Measurements from ENCODE around the gene PTBP3. TPM values are rescaled to one million over a fixed set of nuclear protein-coding genes. Genes with fewer than 3 reads are reported as not detected.

PTBP3 gene
- polyA plus RNA-seq, 2 of the 4 experiments (the other 2 are of a cell fraction): 55.7 to 105 TPM

DNA sequence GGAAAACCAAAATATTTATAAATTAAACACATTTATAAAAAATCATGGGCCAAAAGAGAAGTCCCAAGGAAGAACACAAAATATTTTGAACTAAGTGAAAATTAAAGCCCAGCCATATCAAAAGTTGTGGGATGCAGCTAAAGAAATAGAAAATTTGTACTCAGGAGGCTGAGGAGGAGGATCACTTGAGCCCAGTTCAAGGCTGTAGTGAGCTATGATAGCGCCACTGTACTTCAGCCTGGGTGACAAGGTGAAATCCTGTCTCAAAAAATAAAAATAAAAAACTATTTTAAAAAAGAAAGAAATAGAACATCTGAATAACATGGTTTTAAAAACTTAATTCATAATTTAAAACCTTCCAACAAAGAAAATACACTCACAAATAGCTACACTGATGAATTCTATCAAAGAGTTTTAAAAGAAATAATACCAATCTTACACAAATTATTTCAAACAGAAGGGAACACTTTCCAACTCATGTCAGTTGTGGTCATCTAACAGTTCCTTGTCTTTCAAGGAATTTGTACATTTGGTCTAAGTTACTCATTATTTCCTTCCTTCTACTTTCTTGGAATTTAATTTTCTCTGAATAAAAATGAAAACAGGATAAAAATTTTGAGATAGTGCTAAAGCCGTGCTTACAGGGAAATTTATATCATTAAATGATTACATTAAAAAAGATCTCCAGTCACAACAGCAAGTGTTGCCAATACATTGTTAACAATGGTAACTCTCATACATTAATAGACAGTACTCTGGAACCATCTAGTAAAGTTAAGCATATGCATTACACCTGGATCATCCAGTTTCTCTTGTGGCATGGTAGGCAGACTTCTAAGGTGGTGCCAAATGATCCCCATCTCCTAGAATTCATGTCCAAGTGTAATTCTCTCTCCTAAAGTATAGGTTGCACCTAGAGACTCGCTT, 17.8 kb downstream of the PTBP3 start:
- Histone ChIP-seq H3K4me3 (no peak overlapping the region), H3K27ac (no peak overlapping the region), H3K9me3 (no peaks in the 10 kb centered on the region), H3K4me2 (no peak overlapping the region), H3K4me1 (peaks cover 39% of the 10 kb centered on the region)
- DNase-seq (ENCODE audit: low read depth in 1 of 2, low spot score in 1 of 2) (no peak), ATAC-seq (no peak), FAIRE-seq (no peak)
- TF ChIP-seq HDAC2 (IDR thresholded peaks at IDR 0.05) (no peak), FOXS1 (CRISPR knock-in tag; IDR thresholded peaks at IDR 0.05) (no peak), SREBF2 (IDR thresholded peaks at IDR 0.05) (no peak), MAZ (IDR thresholded peaks at IDR 0.05; ENCODE audit: borderline replicate concordance, low read depth, low read length) (no peak), CBX2 (IDR thresholded peaks at IDR 0.05; ENCODE audit: borderline replicate concordance, low read depth) (no peak), ATOH8 (CRISPR knock-in tag; IDR thresholded peaks at IDR 0.05; ENCODE audit: low read depth) (no peak), HOXA7 (CRISPR knock-in tag; IDR thresholded peaks at IDR 0.05) (no peak), POLR2A (IDR thresholded peaks at IDR 0.05; ENCODE audit: low read length) (no peak), E2F6 (IDR thresholded peaks at IDR 0.05; ENCODE audit: borderline replicate concordance, low read depth) (no peak), MYC (IDR thresholded peaks at IDR 0.05; ENCODE audit: borderline replicate concordance, low read length) (no peak), BHLHE40 (IDR thresholded peaks at IDR 0.05; ENCODE audit: low read depth, low read length) (no peak), MAFK (IDR thresholded peaks at IDR 0.05; ENCODE audit: partially characterized antibody) (no peak)
- TF ChIP-seq, protein P1, sequence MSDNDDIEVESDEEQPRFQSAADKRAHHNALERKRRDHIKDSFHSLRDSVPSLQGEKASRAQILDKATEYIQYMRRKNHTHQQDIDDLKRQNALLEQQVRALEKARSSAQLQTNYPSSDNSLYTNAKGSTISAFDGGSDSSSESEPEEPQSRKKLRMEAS (IDR thresholded peaks at IDR 0.05): no peak
- ChIA-PET POLR2A (no interaction called here), CTCF (interaction anchor here (1.4 kb wide), 1 partner anchor 11 kb away, joined by 3 read pairs; no protein-coding TSS in a partner anchor)
- 91% methylated on average over 3 of the region's 3 CpGs for WGBS (ENCODE audit: missing lambda C conversion rate)

DNA sequence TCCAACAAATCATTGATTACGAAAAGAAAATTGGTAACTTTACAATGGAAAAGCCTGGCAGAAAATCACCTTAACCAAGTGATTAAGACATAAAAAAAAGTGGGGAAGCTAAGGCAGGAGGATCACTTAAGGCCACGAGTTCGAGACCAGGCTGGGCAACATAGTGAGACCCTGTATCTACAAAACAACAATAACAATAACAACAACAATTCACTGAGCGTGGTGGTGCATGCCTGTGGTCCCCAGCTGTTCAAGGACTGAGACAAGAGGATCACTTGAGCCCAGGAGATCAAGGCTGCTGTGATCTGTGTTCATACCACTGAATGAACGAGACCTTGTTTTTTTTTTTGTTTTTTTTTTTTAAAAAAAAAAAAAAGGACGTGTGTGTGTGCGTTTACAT, 21.3 kb downstream of the PTBP3 start:
- 84% methylated on average over 7 of the region's 7 CpGs for WGBS (ENCODE audit: missing lambda C conversion rate)
- no peak overlapping the region for H3K4me3 ChIP-seq
- no peak for DNase-seq (ENCODE audit: low read depth in 1 of 2, low spot score in 1 of 2)
- H3K4me1 ChIP-seq: peaks cover 51% of the 10 kb centered on the region
- TF ChIP-seq RFX5 (IDR thresholded peaks at IDR 0.05) (no peak), RNF2 (IDR thresholded peaks at IDR 0.05; ENCODE audit: borderline replicate concordance, low read depth) (no peak), NPAS2 (CRISPR knock-in tag; IDR thresholded peaks at IDR 0.05; ENCODE audit: borderline replicate concordance) (no peak), JUNB (IDR thresholded peaks at IDR 0.05) (no peak), PHF8 (IDR thresholded peaks at IDR 0.05; ENCODE audit: borderline replicate concordance, low read depth) (no peak), FOSB (CRISPR knock-in tag; IDR thresholded peaks at IDR 0.05) (no peak), SMC3 (IDR thresholded peaks at IDR 0.05) (no peak), EHF (CRISPR knock-in tag; IDR thresholded peaks at IDR 0.05) (no peak), CTCF (IDR thresholded peaks at IDR 0.05) (no peak), HDAC2 (IDR thresholded peaks at IDR 0.05) (no peak), KDM5A (IDR thresholded peaks at IDR 0.05) (no peak), TFCP2L1 (CRISPR knock-in tag; IDR thresholded peaks at IDR 0.05) (no peak), POLR2AphosphoS2 (conservative IDR thresholded peaks at IDR 0.05; ENCODE audit: low read length) (no peak), HOXB13 (CRISPR knock-in tag; IDR thresholded peaks at IDR 0.05; ENCODE audit: low read depth) (no peak), RAD21 (conservative IDR thresholded peaks at IDR 0.05 in 1 of 2, IDR thresholded peaks at IDR 0.05 in 1 of 2) (no peak), CHD4 (IDR thresholded peaks at IDR 0.05; ENCODE audit: borderline replicate concordance) (no peak), HOXB5 (CRISPR knock-in tag; IDR thresholded peaks at IDR 0.05) (no peak), JUN (IDR thresholded peaks at IDR 0.05) (no peak)
- TF ChIP-seq, protein P1 (IDR thresholded peaks at IDR 0.05): no peak
- ChIA-PET CTCF (interaction anchor here (1.0 to 1.2 kb wide), 2 partner anchors 17 to 49 kb away, joined by 4 to 5 read pairs; no protein-coding TSS in a partner anchor), POLR2A (no interaction called here)
- no peaks in the 10 kb centered on the region for H3K9me3 ChIP-seq
- H3K4me2 ChIP-seq: no peak overlapping the region
- H3K27ac ChIP-seq: no peak overlapping the region
- FAIRE-seq: no peak
- no peak for ATAC-seq

Measured in A549 (cell line).